Lower leg skin (tissue), 4 donors: Measurements from ENCODE around the gene ATG12. TPM values are rescaled to one million over a fixed set of nuclear protein-coding genes. Genes with fewer than 3 reads are reported as not detected.
A peak's percentile ranks its signal among the peaks of the same experiment; 100 is the strongest.

Source experiments
- DNase-seq, 2 donors: peaks; one replicate each; pipeline ENCODE4 v3.0.0-alpha.2; 2019; ENCODE audit warnings: low spot score in 2 of 2
- H3K4me3 ChIP-seq: fragments of 200-600 bp; sonication (generic); 2 replicates; pipeline ENCODE4 v1.5.1; 2017; ENCODE audit warnings: mild to moderate bottlenecking, low read depth; ENCODE audit not compliant: poor library complexity, severe bottlenecking
- POLR2A ChIP-seq, 2 donors: fragments of 450-650 bp; IDR thresholded peaks; one replicate each; pipeline ENCODE4 v1.6.1; 2016 to 2017; ENCODE audit warnings: antibody characterized with exemption in 2 of 2, mild to moderate bottlenecking in 1 of 2, moderate library complexity in 1 of 2
- WGBS, 2 donors: methylation state at CpG; one replicate each; pipeline ENCODE4 v1.1.5; 2018; 5-methylcytosine and 5-hydroxymethylcytosine counted together
- intact Hi-C: fragments of 100-400 bp; cut with DNase I; formaldehyde crosslinking; loops from one replicate; pipeline ENCODE4 v1.15.0; 2023; ENCODE audit warnings: low total_unique reads
- total RNA-seq, 4 donors: library from RNA; depleted of rRNA; stranded (reverse); fragments of >200 nt; gene quantifications; one replicate each; pipeline ENCODE4 v1.1.0, GENCODE V29; 2016
- TF ChIP-seq, protein P1 (sequence below), 3 donors: fragments of 450-650 bp; IDR thresholded peaks; one replicate each; pipeline ENCODE4 v1.5.1; 2016; ENCODE audit warnings: antibody characterized with exemption in 3 of 3, mild to moderate bottlenecking in 3 of 3, moderate library complexity in 2 of 3

ATG12 gene
- total RNA-seq, 4 donors from 2014 or later = 29.7 to 52.7 (median 34.8) TPM

DNA sequence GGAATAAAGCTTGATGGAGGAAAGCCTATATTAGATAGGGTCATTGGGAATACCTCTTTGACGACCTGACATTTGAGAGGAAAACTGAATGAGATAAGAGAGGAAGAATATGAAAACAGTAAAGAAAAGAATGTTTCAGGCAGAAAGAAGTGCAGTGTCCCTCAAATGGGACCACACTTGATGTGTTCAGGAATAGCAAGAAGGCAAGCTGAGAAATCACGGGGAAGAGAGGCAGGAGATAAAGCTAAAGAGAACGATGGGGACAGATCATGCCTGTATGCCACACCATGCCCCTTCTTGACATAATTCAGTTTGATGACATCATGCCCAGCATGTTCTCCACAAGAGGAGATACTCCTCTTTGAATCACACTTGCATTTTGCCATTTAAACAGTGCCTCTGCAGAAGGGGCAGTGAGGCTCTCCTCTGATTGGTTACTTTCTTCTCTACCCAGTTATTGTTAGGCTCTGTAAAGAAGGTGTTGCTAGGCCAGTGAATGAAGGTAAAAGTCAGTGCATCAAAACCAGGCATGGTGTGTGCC is 8.0 kb upstream of the ATG12 start:
- TF ChIP-seq, protein P1, sequence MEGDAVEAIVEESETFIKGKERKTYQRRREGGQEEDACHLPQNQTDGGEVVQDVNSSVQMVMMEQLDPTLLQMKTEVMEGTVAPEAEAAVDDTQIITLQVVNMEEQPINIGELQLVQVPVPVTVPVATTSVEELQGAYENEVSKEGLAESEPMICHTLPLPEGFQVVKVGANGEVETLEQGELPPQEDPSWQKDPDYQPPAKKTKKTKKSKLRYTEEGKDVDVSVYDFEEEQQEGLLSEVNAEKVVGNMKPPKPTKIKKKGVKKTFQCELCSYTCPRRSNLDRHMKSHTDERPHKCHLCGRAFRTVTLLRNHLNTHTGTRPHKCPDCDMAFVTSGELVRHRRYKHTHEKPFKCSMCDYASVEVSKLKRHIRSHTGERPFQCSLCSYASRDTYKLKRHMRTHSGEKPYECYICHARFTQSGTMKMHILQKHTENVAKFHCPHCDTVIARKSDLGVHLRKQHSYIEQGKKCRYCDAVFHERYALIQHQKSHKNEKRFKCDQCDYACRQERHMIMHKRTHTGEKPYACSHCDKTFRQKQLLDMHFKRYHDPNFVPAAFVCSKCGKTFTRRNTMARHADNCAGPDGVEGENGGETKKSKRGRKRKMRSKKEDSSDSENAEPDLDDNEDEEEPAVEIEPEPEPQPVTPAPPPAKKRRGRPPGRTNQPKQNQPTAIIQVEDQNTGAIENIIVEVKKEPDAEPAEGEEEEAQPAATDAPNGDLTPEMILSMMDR (IDR thresholded peaks at IDR 0.05) = no peak
- TF ChIP-seq POLR2A (IDR thresholded peaks at IDR 0.05) = no peak
- WGBS, 2 donors = 98 to 99% methylated on average over 3 of the region's 3 CpGs
- intact Hi-C loops = no loop called here
- no peak for DNase-seq
- H3K4me3 ChIP-seq = no peak overlapping the region

DNA sequence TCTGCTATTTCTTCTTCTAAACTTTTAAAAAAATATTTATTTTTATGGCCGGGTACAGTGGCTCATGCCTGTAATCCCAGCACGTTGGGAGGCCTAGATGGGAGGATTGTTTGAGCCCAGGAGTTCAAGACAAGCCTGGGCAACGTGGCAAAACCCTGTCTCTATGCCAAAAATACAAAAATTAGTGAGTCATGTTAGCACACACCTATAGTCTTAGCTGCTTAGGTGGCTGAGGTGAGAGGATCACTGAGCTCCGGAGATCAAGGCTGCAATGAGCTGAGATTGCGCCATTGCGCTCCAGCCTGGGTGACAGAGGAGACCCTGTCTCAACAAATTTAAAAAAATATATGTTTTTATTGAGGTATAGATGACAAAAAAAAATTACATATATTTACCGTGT is 5.9 kb upstream of the ATG12 start:
- no peak for DNase-seq
- TF ChIP-seq, protein P1 (IDR thresholded peaks at IDR 0.05) = no peak
- no peak for TF ChIP-seq POLR2A (IDR thresholded peaks at IDR 0.05)
- no peak overlapping the region for H3K4me3 ChIP-seq
- intact Hi-C loops = no loop called here
- WGBS, 2 donors = 64% methylated on average over 7 of the region's 7 CpGs

- intact Hi-C loops = no loop called here
- TF ChIP-seq, protein P1 (IDR thresholded peaks at IDR 0.05) = no peak
- TF ChIP-seq POLR2A (IDR thresholded peaks at IDR 0.05) = no peak
- 46 to 49% methylated on average over 7 of the region's 7 CpGs for WGBS, 2 donors
- DNase-seq = no peak
- no peak overlapping the region for H3K4me3 ChIP-seq
These were observed 3.0 kb upstream of the ATG12 start for GRCh38 chr5:115844321-115844817.

DNA sequence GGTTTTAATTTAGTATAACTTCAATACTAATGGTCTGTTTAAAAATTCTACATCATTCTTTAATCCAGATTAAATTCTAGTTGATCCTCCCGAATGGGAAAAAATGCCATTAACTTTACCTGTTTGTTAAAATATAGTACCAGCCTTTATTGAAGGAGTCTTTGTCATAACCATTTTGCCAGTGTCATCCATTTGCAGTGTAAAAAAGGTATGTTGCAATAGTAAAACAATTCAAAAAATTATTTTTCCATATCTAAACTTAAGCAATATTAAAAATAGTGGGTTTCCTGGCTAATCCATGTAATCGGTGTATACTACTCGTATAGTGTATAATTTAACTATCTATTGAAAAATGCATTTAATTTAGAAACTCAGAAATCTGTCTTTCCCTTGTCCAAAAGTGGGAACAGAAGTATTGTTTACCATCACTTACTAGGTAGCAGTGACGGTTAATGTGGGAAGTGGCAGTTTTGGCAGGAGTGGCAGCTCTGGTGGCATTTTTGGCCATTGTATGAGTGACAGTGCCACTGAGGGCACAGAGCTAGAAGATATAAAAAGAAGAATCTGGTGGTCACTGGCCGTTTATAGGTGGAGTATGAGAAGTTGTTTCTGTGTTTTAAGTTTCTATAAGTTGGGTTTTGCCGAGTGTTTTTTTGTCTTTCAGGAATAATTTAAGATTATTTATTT is 2.2 kb upstream of the ATG12 start:
- intact Hi-C loops = no loop called here
- H3K4me3 ChIP-seq = no peak overlapping the region
- DNase-seq = no peak
- WGBS, 2 donors = 56 to 61% methylated on average over 6 of the region's 6 CpGs
- no peak for TF ChIP-seq POLR2A (IDR thresholded peaks at IDR 0.05)
- TF ChIP-seq, protein P1 (IDR thresholded peaks at IDR 0.05) = no peak

GRCh38 chr5:115842952-115843351 is 1.6 kb upstream of the ATG12 start:
- intact Hi-C loops = no loop called here
- DNase-seq = no peak
- TF ChIP-seq POLR2A (IDR thresholded peaks at IDR 0.05) = no peak
- TF ChIP-seq, protein P1 (IDR thresholded peaks at IDR 0.05) = no peak
- WGBS, 2 donors = 5 to 9% methylated on average over 3 of the region's 3 CpGs
- H3K4me3 ChIP-seq = peak overlapping the region; percentile 88
